Measurements from ENCODE around the gene TBXAS1.

The TBXAS1 gene

GRCh38 chr7:139950881-139951525 is 121.9 kb downstream of the TBXAS1 start:
- H3K36me3 ChIP-seq (ENCODE audit: control insufficient read depth in 1 of 2, insufficient read depth in 2 of 2, low read length in 2 of 2): no peaks in the 10 kb centered on the region
- no peak overlapping the region for H3K27ac ChIP-seq (ENCODE audit: low read length)
- H3K4me3 ChIP-seq (ENCODE audit: low read depth in 1 of 2, low read length in 2 of 2): no peak overlapping the region
- no peaks in the 10 kb centered on the region for H3K27me3 ChIP-seq (ENCODE audit: low read depth, low read length)
- peaks cover 0 to 6% of the 10 kb centered on the region in 2 donors for H3K9me3 ChIP-seq (ENCODE audit: control insufficient read depth in 1 of 2, low read length in 2 of 2)
- no peaks in the 10 kb centered on the region for H3K4me1 ChIP-seq (ENCODE audit: control insufficient read depth in 1 of 2, insufficient read depth in 2 of 2, low read length in 2 of 2)

- H3K36me3 ChIP-seq (ENCODE audit: control insufficient read depth in 1 of 2, insufficient read depth in 2 of 2, low read length in 2 of 2): peaks cover 0 to 3% of the 10 kb centered on the region in 2 donors
- H3K4me3 ChIP-seq (ENCODE audit: low read depth in 1 of 2, low read length in 2 of 2): no peak overlapping the region
- no peaks in the 10 kb centered on the region for H3K4me1 ChIP-seq (ENCODE audit: control insufficient read depth in 1 of 2, insufficient read depth in 2 of 2, low read length in 2 of 2)
- no peak overlapping the region for H3K27ac ChIP-seq (ENCODE audit: low read length)
- H3K27me3 ChIP-seq (ENCODE audit: low read depth, low read length): no peaks in the 10 kb centered on the region
- H3K9me3 ChIP-seq (ENCODE audit: control insufficient read depth in 1 of 2, low read length in 2 of 2): peaks cover 0 to under 1% of the 10 kb centered on the region in 2 donors
Measured at GRCh38 chr7:139953229-139953628, 124.2 kb downstream of the TBXAS1 start.

GRCh38 chr7:139955109-139955820 is 126.2 kb downstream of the TBXAS1 start:
- Histone ChIP-seq H3K36me3 (ENCODE audit: control insufficient read depth in 1 of 2, insufficient read depth in 2 of 2, low read length in 2 of 2) (peaks cover 0 to 7% of the 10 kb centered on the region in 2 donors), H3K27ac (ENCODE audit: low read length) (no peak overlapping the region), H3K9me3 (ENCODE audit: control insufficient read depth in 1 of 2, low read length in 2 of 2) (no peaks in the 10 kb centered on the region), H3K27me3 (ENCODE audit: low read depth, low read length) (no peaks in the 10 kb centered on the region), H3K4me1 (ENCODE audit: control insufficient read depth in 1 of 2, insufficient read depth in 2 of 2, low read length in 2 of 2) (no peaks in the 10 kb centered on the region), H3K4me3 (ENCODE audit: low read depth in 1 of 2, low read length in 2 of 2) (no peak overlapping the region)

- H3K27ac ChIP-seq (ENCODE audit: low read length): no peak overlapping the region
- no peaks in the 10 kb centered on the region for H3K27me3 ChIP-seq (ENCODE audit: low read depth, low read length)
- no peaks in the 10 kb centered on the region for H3K4me1 ChIP-seq (ENCODE audit: control insufficient read depth in 1 of 2, insufficient read depth in 2 of 2, low read length in 2 of 2)
- H3K36me3 ChIP-seq (ENCODE audit: control insufficient read depth in 1 of 2, insufficient read depth in 2 of 2, low read length in 2 of 2): peaks cover 0 to 7% of the 10 kb centered on the region in 2 donors
- H3K9me3 ChIP-seq (ENCODE audit: control insufficient read depth in 1 of 2, low read length in 2 of 2): no peaks in the 10 kb centered on the region
- no peak overlapping the region for H3K4me3 ChIP-seq (ENCODE audit: low read depth in 1 of 2, low read length in 2 of 2)
Measured at GRCh38 chr7:139958599-139959284, 129.7 kb downstream of the TBXAS1 start.

GRCh38 chr7:139959285-139959628 is 130.2 kb downstream of the TBXAS1 start:
- H3K36me3 ChIP-seq (ENCODE audit: control insufficient read depth in 1 of 2, insufficient read depth in 2 of 2, low read length in 2 of 2): peaks cover 0 to 7% of the 10 kb centered on the region in 2 donors
- no peaks in the 10 kb centered on the region for H3K9me3 ChIP-seq (ENCODE audit: control insufficient read depth in 1 of 2, low read length in 2 of 2)
- H3K27ac ChIP-seq (ENCODE audit: low read length): no peak overlapping the region
- H3K4me1 ChIP-seq (ENCODE audit: control insufficient read depth in 1 of 2, insufficient read depth in 2 of 2, low read length in 2 of 2): no peaks in the 10 kb centered on the region
- no peak overlapping the region for H3K4me3 ChIP-seq (ENCODE audit: low read depth in 1 of 2, low read length in 2 of 2)
- no peaks in the 10 kb centered on the region for H3K27me3 ChIP-seq (ENCODE audit: low read depth, low read length)

GRCh38 chr7:139959718-139960117 is 130.7 kb downstream of the TBXAS1 start:
- H3K4me1 ChIP-seq (ENCODE audit: control insufficient read depth in 1 of 2, insufficient read depth in 2 of 2, low read length in 2 of 2): no peaks in the 10 kb centered on the region
- peaks cover 0 to 7% of the 10 kb centered on the region in 2 donors for H3K36me3 ChIP-seq (ENCODE audit: control insufficient read depth in 1 of 2, insufficient read depth in 2 of 2, low read length in 2 of 2)
- H3K9me3 ChIP-seq (ENCODE audit: control insufficient read depth in 1 of 2, low read length in 2 of 2): no peaks in the 10 kb centered on the region
- no peaks in the 10 kb centered on the region for H3K27me3 ChIP-seq (ENCODE audit: low read depth, low read length)
- no peak overlapping the region for H3K4me3 ChIP-seq (ENCODE audit: low read depth in 1 of 2, low read length in 2 of 2)
- no peak overlapping the region for H3K27ac ChIP-seq (ENCODE audit: low read length)

GRCh38 chr7:139960157-139960556 is 131.1 kb downstream of the TBXAS1 start:
- Histone ChIP-seq H3K27me3 (ENCODE audit: low read depth, low read length) (no peaks in the 10 kb centered on the region), H3K4me3 (ENCODE audit: low read depth in 1 of 2, low read length in 2 of 2) (no peak overlapping the region), H3K36me3 (ENCODE audit: control insufficient read depth in 1 of 2, insufficient read depth in 2 of 2, low read length in 2 of 2) (peaks cover 0 to 7% of the 10 kb centered on the region in 2 donors), H3K27ac (ENCODE audit: low read length) (no peak overlapping the region), H3K9me3 (ENCODE audit: control insufficient read depth in 1 of 2, low read length in 2 of 2) (no peaks in the 10 kb centered on the region), H3K4me1 (ENCODE audit: control insufficient read depth in 1 of 2, insufficient read depth in 2 of 2, low read length in 2 of 2) (no peaks in the 10 kb centered on the region)

- Histone ChIP-seq H3K4me1 (ENCODE audit: control insufficient read depth in 1 of 2, insufficient read depth in 2 of 2, low read length in 2 of 2) (no peaks in the 10 kb centered on the region), H3K27me3 (ENCODE audit: low read depth, low read length) (no peaks in the 10 kb centered on the region), H3K4me3 (ENCODE audit: low read depth in 1 of 2, low read length in 2 of 2) (no peak overlapping the region), H3K27ac (ENCODE audit: low read length) (no peak overlapping the region), H3K36me3 (ENCODE audit: control insufficient read depth in 1 of 2, insufficient read depth in 2 of 2, low read length in 2 of 2) (no peaks in the 10 kb centered on the region), H3K9me3 (ENCODE audit: control insufficient read depth in 1 of 2, low read length in 2 of 2) (no peaks in the 10 kb centered on the region)
Measured at GRCh38 chr7:139965942-139966628, 137.0 kb downstream of the TBXAS1 start.

- Histone ChIP-seq H3K27ac (ENCODE audit: low read length) (no peak overlapping the region), H3K27me3 (ENCODE audit: low read depth, low read length) (no peaks in the 10 kb centered on the region), H3K4me1 (ENCODE audit: control insufficient read depth in 1 of 2, insufficient read depth in 2 of 2, low read length in 2 of 2) (no peaks in the 10 kb centered on the region), H3K4me3 (ENCODE audit: low read depth in 1 of 2, low read length in 2 of 2) (no peak overlapping the region), H3K9me3 (ENCODE audit: control insufficient read depth in 1 of 2, low read length in 2 of 2) (no peaks in the 10 kb centered on the region), H3K36me3 (ENCODE audit: control insufficient read depth in 1 of 2, insufficient read depth in 2 of 2, low read length in 2 of 2) (no peaks in the 10 kb centered on the region)
Measured at GRCh38 chr7:139966949-139967348, 137.9 kb downstream of the TBXAS1 start.

GRCh38 chr7:139968931-139969330 is 139.9 kb downstream of the TBXAS1 start:
- Histone ChIP-seq H3K36me3 (ENCODE audit: control insufficient read depth in 1 of 2, insufficient read depth in 2 of 2, low read length in 2 of 2) (no peaks in the 10 kb centered on the region), H3K4me3 (ENCODE audit: low read depth in 1 of 2, low read length in 2 of 2) (no peak overlapping the region), H3K27ac (ENCODE audit: low read length) (no peak overlapping the region), H3K27me3 (ENCODE audit: low read depth, low read length) (no peaks in the 10 kb centered on the region), H3K9me3 (ENCODE audit: control insufficient read depth in 1 of 2, low read length in 2 of 2) (no peaks in the 10 kb centered on the region), H3K4me1 (ENCODE audit: control insufficient read depth in 1 of 2, insufficient read depth in 2 of 2, low read length in 2 of 2) (peaks cover 0 to 3% of the 10 kb centered on the region in 2 donors)

GRCh38 chr7:139972029-139972428 is 143.0 kb downstream of the TBXAS1 start:
- Histone ChIP-seq H3K9me3 (ENCODE audit: control insufficient read depth in 1 of 2, low read length in 2 of 2) (no peaks in the 10 kb centered on the region), H3K4me1 (ENCODE audit: control insufficient read depth in 1 of 2, insufficient read depth in 2 of 2, low read length in 2 of 2) (peaks cover 0 to 4% of the 10 kb centered on the region in 2 donors), H3K4me3 (ENCODE audit: low read depth in 1 of 2, low read length in 2 of 2) (no peak overlapping the region), H3K36me3 (ENCODE audit: control insufficient read depth in 1 of 2, insufficient read depth in 2 of 2, low read length in 2 of 2) (no peaks in the 10 kb centered on the region), H3K27me3 (ENCODE audit: low read depth, low read length) (no peaks in the 10 kb centered on the region), H3K27ac (ENCODE audit: low read length) (no peak overlapping the region)
